HFF-Myc (cell line): ENCODE data around the gene MICOS13.
A peak's percentile ranks its signal among the peaks of the same experiment; 100 is the strongest.

Experiments
- DNase-seq: peaks from one replicate; pipeline ENCODE4 v3.0.0-alpha.2; 2011; ENCODE audit warnings: low read depth; ENCODE audit errors: extremely low read depth
- H3K4me3 ChIP-seq: replicated peaks from 2 replicates; pipeline ENCODE4 v1.5.1; 2011; ENCODE audit warnings: low read depth, mild to moderate bottlenecking, control low read depth, low read length
- CTCF ChIP-seq: IDR thresholded peaks from 2 replicates; pipeline ENCODE4 v1.5.1; 2012; ENCODE audit warnings: mild to moderate bottlenecking, low read depth, low read length, control low read depth; ENCODE audit errors: missing control alignments

MICOS13 gene

GRCh38 chr19:5665781-5666513 is 14.4 kb downstream of the MICOS13 start:
- no peak for DNase-seq
- TF ChIP-seq CTCF, result peak; percentile 16
- H3K4me3 ChIP-seq, result no peak overlapping the region

- no peak overlapping the region for H3K4me3 ChIP-seq
- DNase-seq, result no peak
- TF ChIP-seq CTCF, result no peak
Observed at GRCh38 chr19:5664515-5664914, 15.8 kb downstream of the MICOS13 start.

- no peak for TF ChIP-seq CTCF
- no peak overlapping the region for H3K4me3 ChIP-seq
- no peak for DNase-seq
Observed at GRCh38 chr19:5663904-5664303, 16.4 kb downstream of the MICOS13 start.

GRCh38 chr19:5661483-5661882 is 18.8 kb downstream of the MICOS13 start:
- DNase-seq, result no peak
- no peak overlapping the region for H3K4me3 ChIP-seq
- TF ChIP-seq CTCF, result no peak

- no peak for TF ChIP-seq CTCF
- DNase-seq, result no peak
- H3K4me3 ChIP-seq, result no peak overlapping the region
Observed at GRCh38 chr19:5655412-5655811, 24.9 kb downstream of the MICOS13 start.

- no peak for TF ChIP-seq CTCF
- no peak for DNase-seq
- H3K4me3 ChIP-seq, result no peak overlapping the region
Observed at GRCh38 chr19:5654931-5655330, 25.4 kb downstream of the MICOS13 start.

GRCh38 chr19:5652261-5652660 is 28.1 kb downstream of the MICOS13 start:
- no peak overlapping the region for H3K4me3 ChIP-seq
- DNase-seq, result no peak
- no peak for TF ChIP-seq CTCF
